Measurements from ENCODE around the gene INO80D.

The INO80D gene

DNA sequence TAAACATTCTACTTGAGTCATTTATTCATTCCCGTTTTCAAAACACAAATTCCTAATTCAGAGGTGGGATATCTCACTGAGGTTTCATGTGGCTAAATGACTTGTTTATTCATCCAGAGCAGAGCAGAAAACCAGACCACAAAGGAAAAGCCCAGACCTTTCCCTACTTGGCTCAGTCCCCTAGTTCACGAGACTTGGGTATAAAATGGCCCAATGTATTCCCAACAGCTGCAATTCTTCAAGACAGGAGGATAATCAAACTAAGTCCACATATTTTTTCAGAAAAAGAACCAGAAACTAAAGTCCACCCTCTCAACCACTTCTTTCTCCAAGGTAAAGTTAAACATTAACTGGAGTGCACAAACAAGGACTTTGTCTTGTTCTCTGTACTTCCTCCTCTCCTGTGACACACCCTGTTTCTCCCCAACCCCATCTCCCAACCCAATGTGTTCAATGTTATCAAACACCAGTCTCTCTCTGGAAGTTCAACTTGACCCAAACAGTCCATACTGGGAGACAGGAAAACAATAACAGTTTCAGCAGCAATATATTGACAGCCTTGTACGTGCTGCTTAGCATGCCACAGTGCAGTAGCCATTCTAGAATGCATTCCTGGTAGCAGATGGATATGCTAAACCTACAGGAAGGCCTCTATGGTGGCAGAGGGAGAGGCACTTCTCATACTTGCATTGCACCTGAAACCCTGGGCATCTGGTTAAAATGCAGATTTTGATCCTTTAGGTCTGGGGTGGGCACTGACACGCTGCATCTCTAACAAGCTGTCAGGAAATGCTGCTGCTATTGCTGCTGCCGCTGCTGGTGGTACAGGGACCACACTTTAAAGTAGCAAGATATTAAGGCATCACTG, 110.7 kb downstream of the INO80D start:
- no peak for DNase-seq

DNA sequence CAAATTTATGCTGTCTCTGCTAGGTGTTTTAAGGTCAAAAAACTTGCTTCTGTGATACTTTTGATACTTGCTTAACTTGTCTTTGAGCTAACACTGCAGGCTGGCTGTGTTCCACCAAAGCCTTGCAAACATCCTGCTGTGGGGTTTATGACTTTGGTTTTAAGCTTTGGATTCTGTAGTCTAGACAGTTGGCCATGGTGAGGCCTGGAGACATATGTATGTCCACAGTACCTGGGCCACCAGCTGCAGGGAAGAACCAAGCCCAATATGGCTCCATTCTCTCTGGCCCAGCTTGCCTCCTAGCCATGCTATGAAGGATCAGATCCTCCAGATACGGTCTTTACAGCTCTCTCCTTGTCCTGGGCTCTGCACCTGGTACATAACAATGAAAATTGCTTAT, 113.9 kb downstream of the INO80D start:
- DNase-seq: no peak

DNA sequence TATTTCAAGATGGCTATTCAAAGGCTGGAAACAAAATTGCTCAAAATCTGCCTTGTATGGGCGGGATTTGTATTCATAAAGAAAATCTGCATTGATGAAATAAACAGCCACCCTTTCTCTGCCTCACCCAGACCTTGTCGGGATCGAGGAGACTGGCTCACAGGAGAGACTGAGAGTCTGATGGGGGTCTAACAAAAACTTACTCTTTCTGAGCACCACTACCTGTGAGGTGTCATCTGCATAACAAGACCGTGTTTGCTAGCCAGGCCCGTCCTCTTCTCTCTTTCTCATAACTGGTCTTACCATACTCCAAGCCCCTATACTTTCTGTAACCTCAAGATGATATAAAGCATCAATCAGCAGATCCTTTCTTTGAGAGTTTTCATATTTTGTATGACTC, 115.6 kb downstream of the INO80D start:
- no peak for DNase-seq

DNA sequence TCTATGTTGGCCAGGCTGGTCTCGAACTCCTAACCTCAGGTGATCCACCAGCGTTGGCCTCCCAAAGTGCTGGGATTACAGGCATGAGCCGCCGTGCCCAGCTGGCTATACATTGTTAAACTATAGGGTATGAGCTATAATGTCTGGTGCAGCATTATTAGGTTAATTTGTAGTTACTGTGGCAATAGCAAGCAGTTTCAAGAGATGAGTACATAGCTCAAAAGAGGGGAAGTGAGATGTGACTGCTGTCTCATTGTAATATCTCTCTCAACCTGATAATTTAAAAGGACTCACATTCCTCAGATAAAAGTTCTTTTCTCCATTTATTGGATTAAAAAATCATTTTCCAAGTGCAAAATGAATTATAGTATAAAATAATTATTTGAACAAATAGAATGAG, 116.4 kb downstream of the INO80D start:
- no peak for DNase-seq

DNA sequence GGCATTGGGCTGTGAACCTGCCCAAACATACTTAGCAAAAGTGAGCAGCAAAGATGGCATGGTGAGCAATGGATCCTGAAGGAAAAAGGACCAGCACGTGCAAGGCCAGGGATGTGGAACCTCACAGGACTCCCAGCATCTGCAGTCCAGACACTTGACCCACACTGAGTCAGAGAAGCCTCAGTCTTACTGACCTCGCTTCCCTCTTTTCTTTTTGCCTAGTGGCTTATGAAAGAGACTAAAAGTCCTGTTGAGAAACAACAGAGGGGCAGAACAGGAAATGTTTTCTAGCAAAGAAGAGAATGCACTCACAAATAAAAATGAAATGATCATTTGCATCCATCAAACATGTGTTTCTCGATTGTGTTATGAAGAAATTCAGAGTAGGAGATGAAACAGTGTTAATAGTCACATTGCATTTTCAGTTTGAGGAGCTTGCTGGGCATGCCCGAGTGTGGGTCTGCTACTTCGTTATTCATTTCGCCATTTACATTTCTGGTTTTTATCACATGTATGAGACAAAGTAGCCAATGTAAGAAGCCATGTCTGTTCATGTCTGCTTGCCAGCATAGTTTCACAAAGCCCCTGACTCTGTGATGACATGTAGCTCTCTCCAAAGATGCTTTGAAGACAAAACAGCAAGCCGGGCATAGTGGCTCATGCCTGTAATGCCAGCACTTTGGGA, 118.4 kb downstream of the INO80D start:
- DNase-seq: no peak

- DNase-seq: no peak
Observed at GRCh38 chr2:205965707-205966106, 120.3 kb downstream of the INO80D start.

GRCh38 chr2:205964111-205964761, 121.7 kb downstream of the INO80D start:
- no peak for DNase-seq

GRCh38 chr2:205959521-205959920, 126.5 kb downstream of the INO80D start:
- DNase-seq: no peak

DNA sequence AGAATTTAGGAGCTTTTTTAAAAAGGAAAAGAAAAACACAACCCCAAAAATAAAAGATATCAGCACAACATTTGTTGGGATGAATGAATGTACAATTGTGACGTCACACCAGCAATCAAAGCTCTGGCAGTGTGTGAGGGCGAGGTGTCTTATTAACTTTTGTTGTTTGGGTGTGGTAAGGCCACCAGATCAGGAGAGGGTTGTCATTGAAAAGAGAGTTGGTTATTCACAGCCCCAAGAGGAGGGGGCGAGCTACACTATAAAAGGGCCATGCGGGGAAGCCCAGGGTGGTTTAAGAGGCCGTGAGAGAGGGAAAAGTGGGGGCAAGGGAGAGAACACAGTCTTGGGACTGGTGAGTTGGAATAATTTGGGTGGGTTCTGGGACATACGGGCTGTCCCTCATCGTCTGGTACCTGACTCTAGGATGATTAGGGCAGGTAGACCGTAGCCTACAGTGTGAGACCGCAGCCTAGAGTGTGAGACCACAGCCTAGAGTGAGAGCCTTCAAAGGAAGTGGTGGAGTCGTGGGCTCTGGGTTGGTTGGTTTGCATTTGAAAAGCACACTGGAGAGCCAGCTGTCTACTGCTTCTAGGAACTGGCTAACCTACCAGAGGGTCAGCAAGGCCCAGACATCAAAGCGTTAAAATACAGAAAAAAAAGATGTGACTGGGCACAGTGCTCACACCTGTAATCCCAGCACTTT, 128.4 kb downstream of the INO80D start:
- no peak for DNase-seq

- DNase-seq: no peak
Observed at GRCh38 chr2:205954707-205955106, 131.3 kb downstream of the INO80D start.

DNA sequence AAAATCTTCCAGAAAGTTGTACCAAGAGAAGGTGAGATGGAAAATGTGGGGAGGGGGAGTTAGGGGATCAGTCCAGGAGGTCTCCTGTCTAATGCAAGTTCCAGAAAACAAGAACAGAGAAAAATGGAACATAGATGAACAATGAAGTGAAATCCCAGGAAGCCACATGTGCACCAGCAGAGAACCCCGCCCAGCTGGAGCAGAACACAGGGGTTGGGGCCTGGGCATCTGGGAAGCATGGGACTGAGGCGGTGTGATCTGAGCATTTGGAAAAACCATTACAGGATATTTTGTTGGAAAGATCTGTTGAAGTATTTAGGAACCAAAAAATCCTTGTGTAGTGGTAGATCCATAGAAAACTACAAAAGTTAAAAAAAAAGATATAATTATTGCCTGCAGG, 133.7 kb downstream of the INO80D start:
- DNase-seq: no peak

- DNase-seq: no peak
Observed at GRCh38 chr2:205948883-205949282, 137.1 kb downstream of the INO80D start.

GRCh38 chr2:205948496-205948837, 137.5 kb downstream of the INO80D start:
- DNase-seq: no peak

DNA sequence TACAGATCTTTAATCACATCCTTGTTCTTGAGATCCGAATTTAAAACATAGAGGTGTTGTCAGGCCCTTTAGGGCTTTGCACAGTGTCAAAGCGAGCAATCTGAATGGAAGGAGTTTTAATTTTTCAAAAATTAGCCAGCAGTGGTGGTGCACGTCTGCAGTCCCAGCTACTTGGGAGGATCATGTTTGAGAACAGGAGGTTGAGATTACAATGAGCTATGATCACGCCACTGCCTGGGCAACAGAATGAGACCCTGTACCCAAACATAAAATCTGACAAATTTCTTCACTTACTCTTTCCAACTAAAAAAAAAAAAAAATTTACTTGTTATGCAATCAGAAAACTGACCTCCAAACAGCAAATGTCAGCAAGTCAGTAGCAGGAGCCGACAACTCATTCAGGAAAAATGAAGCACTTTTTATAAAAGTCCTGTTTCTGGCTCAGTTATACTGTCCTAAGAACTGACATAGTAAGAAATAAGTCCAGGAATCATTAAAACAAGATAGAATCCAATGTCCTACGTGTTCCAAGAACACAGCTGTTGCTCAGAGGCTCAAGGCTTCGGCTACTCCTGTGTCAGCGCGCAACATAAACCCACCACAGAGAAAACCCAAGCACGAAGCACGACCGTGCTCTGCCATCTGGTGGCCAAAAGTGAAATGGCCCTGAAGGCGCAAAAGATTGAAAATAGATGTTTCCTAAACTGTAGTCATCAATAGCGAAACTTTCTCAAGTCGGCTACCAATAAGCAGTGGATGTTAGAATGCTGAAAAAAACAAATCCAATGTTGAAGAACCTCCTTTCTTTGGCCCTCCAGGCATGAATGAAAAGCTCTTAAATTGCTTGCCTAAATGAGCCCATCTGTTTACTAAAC, 138.1 kb downstream of the INO80D start:
- peak; percentile 34 for DNase-seq

- no peak for DNase-seq
Observed at GRCh38 chr2:205946226-205946625, 139.7 kb downstream of the INO80D start.

Measured in DMS79 (cell line).